Left ventricle myocardium inferior (tissue), 1 donor: ENCODE measurements around the gene IFNLR1. TPM values are rescaled to one million over a fixed set of nuclear protein-coding genes. Genes with fewer than 3 reads are reported as not detected.
A peak's percentile ranks its signal among the peaks of the same experiment; 100 is the strongest.

ENCODE experiments used
- DNase-seq: peaks from one replicate; pipeline ENCODE4 v3.0.0-alpha.2; 2020
- H3K27ac ChIP-seq: fragments of 200-600 bp; replicated peaks from 2 replicates; pipeline ENCODE4 v1.8.0; 2021
- H3K27me3 ChIP-seq: fragments of 200-600 bp; 2 replicates; pipeline ENCODE4 v1.8.0; 2021; ENCODE audit warnings: low read depth
- H3K36me3 ChIP-seq: fragments of 200-600 bp; 2 replicates; pipeline ENCODE4 v1.8.0; 2021
- H3K4me1 ChIP-seq: fragments of 200-600 bp; 2 replicates; pipeline ENCODE4 v1.8.0; 2021
- H3K4me3 ChIP-seq: fragments of 200-600 bp; 2 replicates; pipeline ENCODE4 v1.8.0; 2021; ENCODE audit warnings: mild to moderate bottlenecking, moderate library complexity
- H3K9me3 ChIP-seq: fragments of 200-600 bp; replicated peaks from 2 replicates; pipeline ENCODE4 v1.8.0; 2021
- CTCF ChIP-seq: fragments of 200-600 bp; IDR thresholded peaks from 2 replicates; pipeline ENCODE4 v1.8.0; 2021; ENCODE audit warnings: antibody characterized with exemption, mild to moderate bottlenecking, borderline replicate concordance
- intact Hi-C: fragments of 100-400 bp; cut with micrococcal nuclease; formaldehyde crosslinking; loops from one replicate; pipeline ENCODE4 v1.11.0; 2022
- total RNA-seq: library from RNA; stranded (reverse); fragmentation: NEBNext Ultra II Directional; extraction: Animal tissue kit (Norgen Biotek cat#: 25700); gene quantifications from one replicate; pipeline ENCODE4 v1.2.1, GENCODE V29; 2021
- donor health status: DM: no; HTN: yes; CAD: no; lungs with severe emphysema.

Gene IFNLR1
- total RNA-seq, 1 donor from 2014 or later, result 2.0 TPM

DNA sequence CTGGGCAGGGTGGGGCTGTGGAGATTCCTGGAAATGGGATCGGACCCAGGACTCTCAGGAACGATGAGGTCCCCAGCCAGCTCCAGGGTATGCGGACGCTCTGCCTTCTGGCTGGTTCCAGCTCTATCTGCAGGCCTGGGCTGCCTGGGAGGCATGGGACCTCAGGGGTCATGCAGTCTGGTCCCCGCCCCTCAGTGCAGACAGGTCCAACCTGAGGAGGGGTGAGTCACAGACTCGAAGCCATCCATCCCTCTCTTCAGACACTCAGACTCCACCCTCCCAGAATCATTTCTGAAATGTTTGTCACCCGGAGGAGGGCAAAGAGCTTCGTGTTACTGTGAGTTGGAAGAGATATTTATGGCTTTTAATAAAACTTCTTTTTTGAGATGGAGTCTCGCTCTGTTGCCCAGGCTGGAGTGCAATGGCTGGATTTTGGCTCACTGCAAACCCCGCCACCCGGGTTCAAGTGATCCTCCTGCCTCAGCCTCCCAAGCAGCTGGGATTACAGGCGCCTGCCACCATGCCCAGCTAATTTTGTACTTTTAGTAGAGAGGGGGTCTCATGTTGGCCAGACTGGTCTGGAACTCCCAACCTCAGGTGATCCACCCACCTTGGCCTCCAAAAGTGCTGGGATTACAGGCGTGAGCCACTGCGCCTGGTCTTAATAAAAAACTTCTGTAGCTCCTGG is 69.2 kb downstream of the IFNLR1 start:
- peaks cover 55% of the 10 kb centered on the region for H3K27me3 ChIP-seq
- intact Hi-C loops, result no loop called here
- no peak for TF ChIP-seq CTCF
- no peaks in the 10 kb centered on the region for H3K36me3 ChIP-seq
- no peak for DNase-seq
- no peak overlapping the region for H3K27ac ChIP-seq
- H3K4me3 ChIP-seq, result no peak overlapping the region
- H3K9me3 ChIP-seq, result no peaks in the 10 kb centered on the region
- peaks cover 25% of the 10 kb centered on the region for H3K4me1 ChIP-seq

DNA sequence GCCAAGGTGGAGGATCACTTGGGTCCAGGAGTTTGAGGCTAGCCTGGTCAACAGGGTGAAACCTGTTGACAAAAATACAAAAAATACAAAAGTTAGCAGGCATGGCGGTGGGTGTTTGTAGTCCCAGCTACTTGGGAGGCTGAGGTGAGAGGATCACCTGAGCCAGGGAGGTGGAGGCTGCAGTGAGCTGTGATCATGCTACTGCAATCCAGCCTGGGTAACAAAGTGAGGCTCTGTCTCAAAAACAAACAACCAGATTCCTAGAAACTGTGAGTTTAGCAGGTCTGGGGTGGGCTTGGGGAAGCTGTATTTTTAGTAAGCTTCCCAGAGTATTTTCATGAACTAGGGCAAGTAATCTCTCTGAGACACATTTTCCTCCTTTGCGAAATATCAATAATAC is 70.0 kb downstream of the IFNLR1 start:
- intact Hi-C loops, result no loop called here
- DNase-seq, result no peak
- no peak overlapping the region for H3K27ac ChIP-seq

DNA sequence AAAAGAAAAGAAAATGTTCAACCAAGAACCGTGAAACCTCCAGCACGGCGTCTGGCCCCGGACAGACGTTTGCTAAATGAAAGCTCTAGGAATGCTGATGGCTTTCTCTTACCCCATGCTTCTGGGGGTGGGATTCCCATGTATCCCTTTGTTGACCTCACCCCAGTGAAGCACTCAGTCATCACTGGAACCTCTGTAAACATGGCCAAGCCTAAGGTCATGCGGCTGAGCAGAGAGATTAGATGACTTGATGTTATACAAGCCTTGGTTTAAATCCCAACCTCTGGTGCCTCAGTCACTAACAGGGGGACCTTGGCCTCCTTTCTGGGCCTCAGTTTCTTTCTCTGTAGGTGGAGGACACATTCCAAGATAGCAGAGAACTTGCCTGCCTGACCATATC is 72.3 kb downstream of the IFNLR1 start:
- H3K27me3 ChIP-seq, result peaks cover 55% of the 10 kb centered on the region
- H3K27ac ChIP-seq, result no peak overlapping the region
- intact Hi-C loops, result no loop called here
- no peak for TF ChIP-seq CTCF
- H3K4me3 ChIP-seq, result no peak overlapping the region
- H3K9me3 ChIP-seq, result no peaks in the 10 kb centered on the region
- DNase-seq, result no peak
- no peaks in the 10 kb centered on the region for H3K36me3 ChIP-seq
- peaks cover 30% of the 10 kb centered on the region for H3K4me1 ChIP-seq

More for the DNA sequence above, 70.0 kb downstream of the IFNLR1 start:
- Histone ChIP-seq H3K36me3 (no peaks in the 10 kb centered on the region), H3K27me3 (peaks cover 55% of the 10 kb centered on the region), H3K4me3 (no peak overlapping the region), H3K4me1 (peaks cover 33% of the 10 kb centered on the region), H3K9me3 (no peaks in the 10 kb centered on the region)
- no peak for TF ChIP-seq CTCF

DNA sequence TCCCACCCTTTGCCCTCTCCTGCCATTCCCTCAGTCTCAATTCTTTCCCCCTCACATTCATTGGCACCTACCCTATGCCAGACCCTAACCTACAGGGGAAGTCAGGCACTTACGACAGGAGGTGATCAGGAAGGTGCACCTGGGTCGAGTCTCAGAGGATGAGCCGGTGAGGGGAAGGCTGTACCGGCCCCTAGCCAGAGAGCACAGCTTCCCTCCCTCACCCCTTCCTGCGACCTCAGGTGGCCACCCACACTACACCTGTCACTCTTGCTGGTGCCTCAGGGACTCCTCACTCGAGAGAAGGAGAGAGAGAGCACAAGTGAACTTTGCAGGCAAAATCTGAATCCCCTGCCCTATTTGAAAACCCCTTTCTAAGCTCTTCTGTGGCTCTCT is 73.5 kb downstream of the IFNLR1 start:
- no peak overlapping the region for H3K27ac ChIP-seq

GRCh38 chr1:24111996-24112779 is 74.9 kb downstream of the IFNLR1 start, which contains the start of gene MYOM3:
Gene MYOM3, minus strand, starts transcription at chr1:24112135. Its CDS starts 3,499 bp downstream, at chr1:24108636.
- Histone ChIP-seq H3K27ac (peak within 1 kb of the TSS; percentile 96), H3K27me3 (peaks cover 39% of the 10 kb centered on the region), H3K9me3 (no peaks in the 10 kb centered on the region), H3K4me1 (peaks cover 45% of the 10 kb centered on the region), H3K4me3 (peak within 1 kb of the TSS; percentile 72), H3K36me3 (peaks cover 10% of the 10 kb centered on the region)
- peak; percentile 74 for DNase-seq
- intact Hi-C loops, result no loop called here
- peak; percentile 62 for TF ChIP-seq CTCF

More for the DNA sequence above, 73.5 kb downstream of the IFNLR1 start:
- DNase-seq, result no peak
- intact Hi-C loops, result no loop called here
- TF ChIP-seq CTCF, result no peak
- H3K4me1 ChIP-seq, result peaks cover 31% of the 10 kb centered on the region
- H3K4me3 ChIP-seq, result no peak overlapping the region
- H3K36me3 ChIP-seq, result no peaks in the 10 kb centered on the region
- peaks cover 53% of the 10 kb centered on the region for H3K27me3 ChIP-seq
- no peaks in the 10 kb centered on the region for H3K9me3 ChIP-seq
